Cardiac muscle cell (in vitro differentiated cells and primary cell): Measurements from ENCODE around the gene KLK1. TPM values are rescaled to one million over a fixed set of nuclear protein-coding genes. Genes with fewer than 3 reads are reported as not detected.

Experiments
- DNase-seq, 2 donors: peaks; one replicate each; pipeline versions ENCODE4 v3.0.0 to v3.0.0-alpha.2; 2010 to 2017; ENCODE audit warnings: low read depth in 1 of 2, low spot score in 1 of 2
- H3K27ac ChIP-seq: fragments of 200-600 bp; sonication (generic); 2 replicates; pipeline ENCODE4 v1.5.1; 2016
- H3K27me3 ChIP-seq: fragments of 200-600 bp; sonication (generic); 2 replicates; pipeline ENCODE4 v1.6.0; 2016; ENCODE audit warnings: control low read depth
- H3K36me3 ChIP-seq: fragments of 200-600 bp; sonication (generic); 2 replicates; pipeline ENCODE4 v1.5.1; 2016; ENCODE audit warnings: control low read depth
- H3K4me1 ChIP-seq: fragments of 200-600 bp; sonication (generic); 2 replicates; pipeline ENCODE4 v1.8.1; 2017; ENCODE audit warnings: low read depth, mild to moderate bottlenecking, mixed run types
- H3K4me3 ChIP-seq: fragments of 200-600 bp; sonication (generic); 2 replicates; pipeline ENCODE4 v1.5.1; 2016; ENCODE audit warnings: mild to moderate bottlenecking
- H3K9me3 ChIP-seq: fragments of 200-600 bp; sonication (generic); 2 replicates; pipeline ENCODE4 v1.5.1; 2017; ENCODE audit warnings: low read depth, mild to moderate bottlenecking, control low read depth
- CTCF ChIP-seq: IDR thresholded peaks from 2 replicates; pipeline ENCODE4 v1.5.1; 2012; ENCODE audit warnings: low read depth, mild to moderate bottlenecking, low read length
- polyA plus RNA-seq: library from polyadenylated mRNA; unstranded; fragments of >200 nt; fragmentation: Nextera tagmentation; extraction: Ambion mirVana; gene quantifications from 2 replicates; pipeline ENCODE4 v1.2.1, GENCODE V29; 2016
- total RNA-seq: library from RNA; depleted of rRNA; stranded (reverse); fragments of >200 nt; gene quantifications from 2 replicates; pipeline ENCODE4 v1.2.3, GENCODE V29; 2016

The KLK1 gene
- total and polyA plus RNA-seq, 2 experiments from 2014 or later: not detected

GRCh38 chr19:50819636-50820035, 4.0 kb downstream of the KLK1 start:
- Histone ChIP-seq H3K36me3 (no peaks in the 10 kb centered on the region), H3K9me3 (no peaks in the 10 kb centered on the region), H3K4me3 (no peak overlapping the region), H3K27ac (no peak overlapping the region), H3K4me1 (no peaks in the 10 kb centered on the region), H3K27me3 (peaks cover 76% of the 10 kb centered on the region)
- no peak for DNase-seq
- TF ChIP-seq CTCF: no peak

GRCh38 chr19:50818859-50819472, 4.6 kb downstream of the KLK1 start:
- no peaks in the 10 kb centered on the region for H3K36me3 ChIP-seq
- H3K27me3 ChIP-seq: peaks cover 71% of the 10 kb centered on the region
- no peak overlapping the region for H3K4me3 ChIP-seq
- TF ChIP-seq CTCF: no peak
- H3K27ac ChIP-seq: no peak overlapping the region
- no peaks in the 10 kb centered on the region for H3K4me1 ChIP-seq
- no peaks in the 10 kb centered on the region for H3K9me3 ChIP-seq
- DNase-seq: no peak

GRCh38 chr19:50817941-50818858, 5.4 kb downstream of the KLK1 start:
- H3K27me3 ChIP-seq: peaks cover 66% of the 10 kb centered on the region
- no peak for TF ChIP-seq CTCF
- peak overlapping the region; percentile 37 for H3K4me3 ChIP-seq
- H3K9me3 ChIP-seq: no peaks in the 10 kb centered on the region
- H3K4me1 ChIP-seq: no peaks in the 10 kb centered on the region
- DNase-seq: peak; percentile 26 to 81
- H3K27ac ChIP-seq: no peak overlapping the region
- H3K36me3 ChIP-seq: no peaks in the 10 kb centered on the region

- DNase-seq: no peak
- Histone ChIP-seq H3K4me3 (no peak overlapping the region), H3K4me1 (no peaks in the 10 kb centered on the region), H3K9me3 (no peaks in the 10 kb centered on the region), H3K27me3 (peaks cover 45% of the 10 kb centered on the region), H3K36me3 (no peaks in the 10 kb centered on the region), H3K27ac (no peak overlapping the region)
- no peak for TF ChIP-seq CTCF
Measured at GRCh38 chr19:50815439-50815838, 8.1 kb downstream of the KLK1 start.

GRCh38 chr19:50814883-50815282, 8.7 kb downstream of the KLK1 start:
- Histone ChIP-seq H3K27me3 (peaks cover 40% of the 10 kb centered on the region), H3K4me1 (no peaks in the 10 kb centered on the region), H3K4me3 (no peak overlapping the region), H3K27ac (no peak overlapping the region), H3K36me3 (no peaks in the 10 kb centered on the region), H3K9me3 (no peaks in the 10 kb centered on the region)
- DNase-seq: no peak
- no peak for TF ChIP-seq CTCF
